Measurements from ENCODE around the gene PAH. TPM values are rescaled to one million over a fixed set of nuclear protein-coding genes. Genes with fewer than 3 reads are reported as not detected.
A peak's percentile ranks its signal among the peaks of the same experiment; 100 is the strongest.

The PAH gene
- total RNA-seq, 1 experiment from 2014 or later, result not detected

DNA sequence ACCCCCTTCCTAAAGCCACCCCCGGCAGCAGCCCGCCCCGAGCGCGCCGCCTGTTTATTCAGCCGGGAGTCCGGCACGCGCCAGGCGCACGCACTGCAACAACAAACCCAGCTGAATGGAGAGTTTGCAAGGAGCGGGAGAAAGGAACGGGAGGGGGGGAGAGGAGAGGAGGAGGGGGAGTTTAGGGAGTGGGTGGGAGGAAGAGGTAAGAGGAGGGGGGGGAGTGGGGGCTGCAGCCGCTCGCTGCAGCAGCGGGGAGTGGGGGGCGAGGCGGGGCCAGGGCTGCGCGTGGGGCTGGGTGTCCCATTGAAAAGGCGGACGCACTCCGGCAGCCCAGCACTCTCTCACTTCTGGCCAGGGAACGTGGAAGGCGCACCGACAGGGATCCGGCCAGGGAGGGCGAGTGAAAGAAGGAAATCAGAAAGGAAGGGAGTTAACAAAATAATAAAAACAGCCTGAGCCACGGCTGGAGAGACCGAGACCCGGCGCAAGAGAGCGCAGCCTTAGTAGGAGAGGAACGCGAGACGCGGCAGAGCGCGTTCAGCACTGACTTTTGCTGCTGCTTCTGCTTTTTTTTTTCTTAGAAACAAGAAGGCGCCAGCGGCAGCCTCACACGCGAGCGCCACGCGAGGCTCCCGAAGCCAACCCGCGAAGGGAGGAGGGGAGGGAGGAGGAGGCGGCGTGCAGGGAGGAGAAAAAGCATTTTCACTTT lies 40.5 kb upstream of the PAH start, which contains the start of gene ASCL1:
TSS of gene ASCL1 (plus strand) at position 336 of the 712 bp plus-strand sequence. CDS start 571 bp downstream, outside the sequence.
- peak in 1 of 2 experiments; percentile 7 for DNase-seq (ENCODE audit: low read depth in 1 of 2, low spot score in 2 of 2)
- Histone ChIP-seq H3K36me3 (no peaks in the 10 kb centered on the region), H3K9me3 (replicated peaks) (peaks cover 7% of the 10 kb centered on the region; the same call in 1 of the 2 replicates), H3K4me3 (peak within 1 kb of the TSS; percentile 16), H3K4me1 (replicated peaks) (peaks cover 4% of the 10 kb centered on the region; the same call in 1 of the 2 replicates), H3K27me3 (replicated peaks) (peaks cover 67% of the 10 kb centered on the region), H3K27ac (no peak within 1 kb of the TSS)

DNA sequence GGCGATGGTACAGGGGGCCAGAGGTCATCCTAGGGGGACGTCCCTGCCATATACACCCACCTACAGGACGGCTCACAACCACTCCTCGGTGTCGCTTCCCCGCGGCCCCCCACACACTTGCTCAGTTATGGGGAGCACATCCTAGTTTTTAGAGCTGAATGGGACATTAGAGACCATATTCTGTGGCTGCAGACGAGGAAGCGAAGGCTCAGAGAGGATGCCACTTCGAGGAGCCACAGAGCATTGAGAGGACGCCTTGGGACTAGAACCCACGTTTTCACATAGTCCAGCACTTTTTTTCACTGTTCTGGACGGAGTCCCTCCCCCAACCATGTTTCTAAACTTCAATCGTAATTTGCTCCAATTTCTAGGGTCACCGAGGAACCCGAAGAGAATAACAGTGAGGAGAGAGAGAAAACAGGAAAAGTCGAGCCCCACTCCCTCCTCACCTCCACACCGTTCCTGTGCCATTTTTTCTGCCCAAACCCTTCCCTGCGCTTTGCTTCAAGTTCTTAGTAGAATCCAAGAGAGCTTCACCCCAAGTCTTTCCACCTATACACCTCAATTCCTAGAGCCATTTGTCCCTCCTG lies 39.8 kb upstream of the PAH start:
- peaks cover 4% of the 10 kb centered on the region; the same call in 1 of the 2 replicates for H3K4me1 ChIP-seq (replicated peaks)

GRCh38 chr12:102955926-102956737 lies 39.1 kb upstream of the PAH start:
- no peak overlapping the region for H3K4me3 ChIP-seq
- no peak for DNase-seq (ENCODE audit: low read depth in 1 of 2, low spot score in 2 of 2)

More for the DNA sequence above, 39.8 kb upstream of the PAH start:
- Histone ChIP-seq H3K27me3 (replicated peaks) (peaks cover 64% of the 10 kb centered on the region), H3K9me3 (replicated peaks) (peaks cover 7% of the 10 kb centered on the region; the same call in 1 of the 2 replicates), H3K27ac (no peak overlapping the region), H3K4me3 (no peak overlapping the region), H3K36me3 (no peaks in the 10 kb centered on the region)
- DNase-seq (ENCODE audit: low read depth in 1 of 2, low spot score in 2 of 2), result no peak

GRCh38 chr12:102954134-102954533 lies 37.1 kb upstream of the PAH start:
- peaks cover 7% of the 10 kb centered on the region; the same call in 1 of the 2 replicates for H3K9me3 ChIP-seq (replicated peaks)
- DNase-seq (ENCODE audit: low read depth in 1 of 2, low spot score in 2 of 2), result no peak

More at GRCh38 chr12:102955926-102956737, 39.1 kb upstream of the PAH start:
- Histone ChIP-seq H3K27me3 (replicated peaks) (peaks cover 61% of the 10 kb centered on the region), H3K27ac (no peak overlapping the region), H3K4me1 (replicated peaks) (peaks cover 4% of the 10 kb centered on the region; the same call in 1 of the 2 replicates), H3K9me3 (replicated peaks) (peaks cover 7% of the 10 kb centered on the region; the same call in 1 of the 2 replicates), H3K36me3 (no peaks in the 10 kb centered on the region)

GRCh38 chr12:102953221-102953620 lies 36.2 kb upstream of the PAH start:
- Histone ChIP-seq H3K9me3 (replicated peaks) (peaks cover 2% of the 10 kb centered on the region; the same call in 1 of the 2 replicates), H3K27me3 (replicated peaks) (peaks cover 56% of the 10 kb centered on the region), H3K36me3 (no peaks in the 10 kb centered on the region), H3K4me1 (replicated peaks) (peaks cover 1% of the 10 kb centered on the region; the same call in 1 of the 2 replicates), H3K27ac (no peak overlapping the region), H3K4me3 (no peak overlapping the region)
- DNase-seq (ENCODE audit: low read depth in 1 of 2, low spot score in 2 of 2), result no peak

More at GRCh38 chr12:102954134-102954533, 37.1 kb upstream of the PAH start:
- peaks cover 4% of the 10 kb centered on the region; the same call in 1 of the 2 replicates for H3K4me1 ChIP-seq (replicated peaks)
- no peak overlapping the region for H3K27ac ChIP-seq
- no peaks in the 10 kb centered on the region for H3K36me3 ChIP-seq
- H3K27me3 ChIP-seq (replicated peaks), result peaks cover 66% of the 10 kb centered on the region
- H3K4me3 ChIP-seq, result no peak overlapping the region

- Histone ChIP-seq H3K36me3 (no peaks in the 10 kb centered on the region), H3K9me3 (replicated peaks) (no peaks in the 10 kb centered on the region), H3K4me3 (no peak overlapping the region), H3K27ac (no peak overlapping the region), H3K4me1 (replicated peaks) (no peaks in the 10 kb centered on the region), H3K27me3 (replicated peaks) (peaks cover 46% of the 10 kb centered on the region)
- DNase-seq (ENCODE audit: low read depth in 1 of 2, low spot score in 2 of 2), result no peak
These were observed 34.8 kb upstream of the PAH start for GRCh38 chr12:102951841-102952240.

GRCh38 chr12:102950950-102951619 lies 34.0 kb upstream of the PAH start:
- DNase-seq (ENCODE audit: low read depth in 1 of 2, low spot score in 2 of 2), result no peak
- H3K36me3 ChIP-seq, result no peaks in the 10 kb centered on the region
- no peak overlapping the region for H3K4me3 ChIP-seq
- peaks cover 40% of the 10 kb centered on the region for H3K27me3 ChIP-seq (replicated peaks)
- no peaks in the 10 kb centered on the region for H3K9me3 ChIP-seq (replicated peaks)
- no peak overlapping the region for H3K27ac ChIP-seq
- no peaks in the 10 kb centered on the region for H3K4me1 ChIP-seq (replicated peaks)

- H3K36me3 ChIP-seq, result no peaks in the 10 kb centered on the region
- H3K27me3 ChIP-seq (replicated peaks), result peaks cover 35% of the 10 kb centered on the region
- H3K27ac ChIP-seq, result no peak overlapping the region
- no peaks in the 10 kb centered on the region for H3K4me1 ChIP-seq (replicated peaks)
- H3K9me3 ChIP-seq (replicated peaks), result no peaks in the 10 kb centered on the region
- no peak overlapping the region for H3K4me3 ChIP-seq
- DNase-seq (ENCODE audit: low read depth in 1 of 2, low spot score in 2 of 2), result no peak
These were observed 33.3 kb upstream of the PAH start for GRCh38 chr12:102950107-102950949.

- no peak overlapping the region for H3K27ac ChIP-seq
- no peaks in the 10 kb centered on the region for H3K4me1 ChIP-seq (replicated peaks)
- DNase-seq (ENCODE audit: low read depth in 1 of 2, low spot score in 2 of 2), result peak in 1 of 2 experiments; percentile 26
- no peaks in the 10 kb centered on the region for H3K9me3 ChIP-seq (replicated peaks)
- H3K4me3 ChIP-seq, result no peak overlapping the region
- no peaks in the 10 kb centered on the region for H3K36me3 ChIP-seq
- peaks cover 31% of the 10 kb centered on the region for H3K27me3 ChIP-seq (replicated peaks)
These were observed 31.9 kb upstream of the PAH start for GRCh38 chr12:102948941-102949352.

DNA sequence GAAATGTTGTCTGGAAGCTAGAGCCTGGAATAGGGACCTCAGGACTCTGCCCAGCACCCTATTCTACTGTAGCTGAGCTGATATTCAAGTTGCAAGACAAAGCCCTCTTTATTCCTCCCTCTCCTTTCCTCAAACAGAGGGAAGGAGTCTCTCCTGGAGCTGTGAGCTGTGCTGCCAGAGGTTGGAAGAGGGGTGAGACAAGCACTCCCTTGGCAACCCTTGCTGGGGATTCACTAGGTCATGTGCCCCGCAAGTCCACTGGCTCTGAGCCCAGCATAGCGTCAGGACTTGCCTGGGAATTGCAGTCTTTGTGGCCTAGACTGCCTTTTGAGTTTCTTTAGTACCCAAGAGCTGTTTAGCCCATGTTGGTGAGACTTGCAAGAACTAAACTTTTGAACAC lies 29.0 kb upstream of the PAH start:
- Histone ChIP-seq H3K4me1 (replicated peaks) (no peaks in the 10 kb centered on the region), H3K27me3 (replicated peaks) (peaks cover 19% of the 10 kb centered on the region), H3K36me3 (no peaks in the 10 kb centered on the region), H3K4me3 (no peak overlapping the region), H3K27ac (no peak overlapping the region), H3K9me3 (replicated peaks) (no peaks in the 10 kb centered on the region)
- DNase-seq (ENCODE audit: low read depth in 1 of 2, low spot score in 2 of 2), result no peak

GRCh38 chr12:102939670-102940222 lies 22.7 kb upstream of the PAH start:
- H3K4me1 ChIP-seq (replicated peaks), result no peaks in the 10 kb centered on the region
- H3K4me3 ChIP-seq, result no peak overlapping the region
- H3K27ac ChIP-seq, result no peak overlapping the region
- H3K9me3 ChIP-seq (replicated peaks), result no peaks in the 10 kb centered on the region
- no peaks in the 10 kb centered on the region for H3K27me3 ChIP-seq (replicated peaks)
- H3K36me3 ChIP-seq, result no peaks in the 10 kb centered on the region
- no peak for DNase-seq (ENCODE audit: low read depth in 1 of 2, low spot score in 2 of 2)

DNA sequence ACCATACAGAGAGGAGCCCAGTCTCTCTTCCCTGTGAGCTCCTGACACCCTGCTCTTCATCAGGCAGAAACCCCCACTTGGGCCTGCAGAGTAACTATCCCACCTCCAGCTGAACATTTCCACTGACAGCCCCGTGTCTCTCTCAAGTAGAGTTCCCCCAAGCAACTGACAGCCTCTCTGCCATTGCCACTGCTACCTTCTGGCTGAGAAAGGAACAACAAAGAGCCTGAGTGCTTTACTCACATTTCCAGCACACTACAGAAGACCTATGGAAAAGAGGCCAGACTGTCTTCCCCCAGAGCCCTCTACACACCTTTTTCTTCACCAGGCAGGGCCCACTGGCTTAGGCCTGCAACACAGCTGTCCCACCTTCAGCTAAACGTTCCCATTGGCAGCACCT lies 22.0 kb upstream of the PAH start:
- Histone ChIP-seq H3K27ac (no peak overlapping the region), H3K9me3 (replicated peaks) (no peaks in the 10 kb centered on the region), H3K27me3 (replicated peaks) (no peaks in the 10 kb centered on the region), H3K36me3 (no peaks in the 10 kb centered on the region), H3K4me3 (no peak overlapping the region), H3K4me1 (replicated peaks) (no peaks in the 10 kb centered on the region)
- DNase-seq (ENCODE audit: low read depth in 1 of 2, low spot score in 2 of 2), result no peak
